ENCODE results near the gene MAMDC2.

- TF ChIP-seq, protein P1, sequence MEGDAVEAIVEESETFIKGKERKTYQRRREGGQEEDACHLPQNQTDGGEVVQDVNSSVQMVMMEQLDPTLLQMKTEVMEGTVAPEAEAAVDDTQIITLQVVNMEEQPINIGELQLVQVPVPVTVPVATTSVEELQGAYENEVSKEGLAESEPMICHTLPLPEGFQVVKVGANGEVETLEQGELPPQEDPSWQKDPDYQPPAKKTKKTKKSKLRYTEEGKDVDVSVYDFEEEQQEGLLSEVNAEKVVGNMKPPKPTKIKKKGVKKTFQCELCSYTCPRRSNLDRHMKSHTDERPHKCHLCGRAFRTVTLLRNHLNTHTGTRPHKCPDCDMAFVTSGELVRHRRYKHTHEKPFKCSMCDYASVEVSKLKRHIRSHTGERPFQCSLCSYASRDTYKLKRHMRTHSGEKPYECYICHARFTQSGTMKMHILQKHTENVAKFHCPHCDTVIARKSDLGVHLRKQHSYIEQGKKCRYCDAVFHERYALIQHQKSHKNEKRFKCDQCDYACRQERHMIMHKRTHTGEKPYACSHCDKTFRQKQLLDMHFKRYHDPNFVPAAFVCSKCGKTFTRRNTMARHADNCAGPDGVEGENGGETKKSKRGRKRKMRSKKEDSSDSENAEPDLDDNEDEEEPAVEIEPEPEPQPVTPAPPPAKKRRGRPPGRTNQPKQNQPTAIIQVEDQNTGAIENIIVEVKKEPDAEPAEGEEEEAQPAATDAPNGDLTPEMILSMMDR (IDR thresholded peaks at IDR 0.05) = no peak
- no peak for TF ChIP-seq POLR2A (IDR thresholded peaks at IDR 0.05)
Measured at GRCh38 chr9:70015099-70015498, 28.5 kb upstream of the MAMDC2 start.
